GM19193 (cell line): Measurements from ENCODE around the gene KIF3A.

Source experiments
- POLR2A ChIP-seq: IDR thresholded peaks from 4 replicates; pipeline ENCODE4 v1.6.1; 2011; ENCODE audit not compliant: insufficient read depth, insufficient read length; ENCODE audit errors: extremely low read depth

The KIF3A gene

DNA sequence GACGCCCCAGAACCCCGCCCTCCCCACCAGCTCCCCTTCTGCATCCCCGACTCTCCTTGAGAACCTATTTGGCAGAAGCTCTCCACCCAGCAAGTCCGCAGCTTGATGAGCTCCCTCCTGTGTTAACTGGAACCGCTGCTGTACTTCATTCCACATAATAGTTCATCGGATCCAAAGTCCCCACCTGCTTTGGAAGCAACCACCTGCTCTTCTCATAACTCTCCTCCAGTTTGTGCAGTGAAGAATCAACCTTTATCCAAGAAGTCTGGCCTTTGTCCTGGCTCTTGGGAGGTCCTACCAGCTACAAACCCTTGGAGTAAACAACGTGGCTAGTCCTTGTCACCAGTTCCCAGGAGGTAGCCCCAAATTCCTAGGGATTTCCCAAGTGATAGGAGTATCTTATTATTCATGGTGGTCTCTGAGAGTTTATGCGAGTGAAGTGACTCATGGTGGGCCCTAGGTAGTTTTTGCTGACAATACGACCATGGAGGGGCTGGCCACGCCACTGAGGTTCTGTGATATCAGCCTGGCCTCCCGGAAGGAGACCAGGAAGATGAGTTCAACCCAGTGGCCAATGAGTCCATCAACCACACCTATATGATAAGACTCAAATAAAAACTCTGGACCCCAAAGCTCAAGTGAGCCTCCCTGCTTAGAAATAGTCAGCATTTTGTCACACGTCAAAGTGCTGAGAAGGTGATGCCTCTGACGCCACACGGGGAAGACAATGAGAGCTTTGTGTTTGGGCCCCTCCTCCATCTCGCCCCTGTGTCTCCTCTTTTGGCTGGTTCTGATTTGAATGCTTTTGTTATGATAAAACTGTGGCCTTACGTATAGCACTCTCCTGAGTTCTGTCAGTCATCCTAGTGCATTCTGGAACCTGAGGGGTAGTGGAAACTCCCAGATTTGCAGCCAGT is 67.1 kb downstream of the KIF3A start:
- no peak for TF ChIP-seq POLR2A

DNA sequence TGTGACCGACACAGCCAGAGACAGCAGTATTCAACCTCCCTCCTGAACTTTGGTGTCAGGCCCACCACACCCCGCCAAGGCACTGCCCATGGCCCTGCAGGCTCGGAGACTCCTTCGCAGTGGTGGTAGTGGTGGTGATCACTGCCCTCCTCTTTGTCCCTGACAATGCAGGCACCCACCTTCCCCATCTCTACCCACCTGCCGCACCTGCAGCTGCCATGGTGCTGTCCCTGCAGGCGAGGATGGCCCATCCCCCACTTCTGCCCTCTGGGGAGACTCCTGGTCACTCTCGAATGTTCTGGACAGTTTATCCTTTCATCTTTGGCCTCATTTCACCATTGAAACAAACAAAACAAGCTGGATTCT is 67.9 kb downstream of the KIF3A start:
- no peak for TF ChIP-seq POLR2A

DNA sequence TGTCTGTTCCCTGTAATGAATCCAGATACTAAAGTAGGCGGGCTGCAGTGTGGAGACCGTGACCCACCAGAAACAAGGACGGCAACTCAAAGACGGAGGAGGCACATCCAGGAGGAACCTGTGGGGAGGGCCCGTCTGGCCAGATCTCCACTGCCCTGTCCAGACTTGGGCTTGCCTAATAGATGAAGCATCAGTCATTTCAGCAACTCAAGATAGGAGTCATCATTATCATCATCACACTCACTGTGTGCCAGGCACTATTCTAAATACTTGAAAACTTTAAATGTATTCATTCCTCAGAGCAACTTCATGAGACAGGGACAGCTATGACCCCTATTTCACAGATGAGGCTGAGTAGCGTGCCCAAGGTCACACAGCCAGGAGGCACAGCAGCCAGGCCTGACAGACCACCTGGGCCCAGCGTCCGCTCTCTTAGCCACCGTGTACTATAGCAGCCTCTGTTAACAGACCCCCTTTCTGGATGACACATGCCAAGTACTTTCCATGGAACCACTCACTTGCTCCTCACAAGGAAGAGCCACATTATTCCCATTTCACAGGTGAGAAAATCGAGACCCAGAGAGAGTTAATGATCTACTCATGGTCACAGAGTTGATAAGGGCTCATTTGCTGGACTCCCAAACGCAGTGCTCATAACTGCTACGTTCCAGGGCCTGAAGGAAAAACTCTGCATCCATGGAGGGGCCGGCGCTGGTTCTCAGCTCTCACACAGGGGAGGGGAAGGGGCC is 68.5 kb downstream of the KIF3A start:
- TF ChIP-seq POLR2A: no peak

DNA sequence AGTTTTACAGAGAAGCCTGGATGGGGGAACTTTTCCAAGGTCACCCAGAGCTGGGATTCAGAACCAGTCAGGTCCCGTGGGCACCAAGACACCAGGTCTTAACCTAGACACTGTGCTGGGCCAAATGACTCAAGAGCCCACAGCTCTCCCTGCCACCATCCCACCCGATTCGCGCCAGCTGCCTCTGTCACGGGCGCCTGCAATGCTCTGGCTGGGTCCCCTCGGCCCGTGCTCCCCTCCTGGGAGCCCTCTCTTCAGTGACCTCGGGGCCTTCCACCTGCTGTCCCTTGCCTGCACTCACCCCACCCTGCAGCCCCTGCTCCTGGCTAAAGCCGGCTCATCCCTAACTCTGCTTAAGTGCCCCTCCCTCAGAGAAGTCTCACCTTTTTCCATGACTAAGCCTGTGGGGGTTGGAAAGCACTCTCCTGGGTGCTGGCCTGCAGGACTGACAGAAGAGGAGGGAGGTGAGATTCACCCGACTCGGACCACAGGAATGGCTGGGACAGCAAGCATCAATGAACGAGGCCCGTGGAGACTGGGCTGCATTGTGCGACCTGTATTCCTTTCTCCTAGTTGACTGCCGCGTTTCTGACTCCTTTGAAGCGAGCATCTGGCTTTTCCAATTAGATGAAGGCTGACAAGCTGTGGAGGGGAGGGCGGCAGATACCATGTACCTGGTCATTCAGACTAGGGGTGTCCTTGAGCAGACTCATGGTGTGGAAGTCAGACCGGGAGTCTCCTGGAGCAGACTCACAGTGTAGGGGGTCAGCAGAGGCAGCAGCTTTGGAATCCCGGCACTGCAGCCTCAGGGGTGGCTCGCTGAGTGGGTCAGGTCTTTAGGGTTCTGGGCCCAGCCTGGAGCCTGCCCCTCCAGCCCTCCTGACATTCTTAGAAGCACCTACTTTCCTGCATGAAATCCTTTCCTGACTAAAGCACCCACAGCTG is 69.3 kb downstream of the KIF3A start:
- no peak for TF ChIP-seq POLR2A

DNA sequence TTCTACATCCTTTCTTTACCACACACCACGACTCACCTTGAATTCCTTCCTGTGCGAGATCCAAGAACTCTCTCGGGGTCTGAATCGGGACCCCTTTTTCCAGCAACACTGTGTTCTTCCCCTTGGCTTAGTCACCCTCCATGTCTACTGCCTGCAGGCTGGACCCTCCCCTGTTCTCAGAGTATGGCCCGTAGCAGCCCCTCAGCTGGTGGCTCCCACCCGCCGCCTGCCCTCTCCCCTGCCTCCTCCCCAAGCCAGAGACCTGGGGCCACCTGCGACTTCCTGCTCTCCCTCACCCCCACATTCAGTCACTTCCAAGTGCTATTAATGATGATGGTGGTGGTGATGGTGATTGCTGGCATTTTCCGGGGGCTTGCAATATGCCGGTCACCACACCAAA is 70.0 kb downstream of the KIF3A start:
- TF ChIP-seq POLR2A: no peak

DNA sequence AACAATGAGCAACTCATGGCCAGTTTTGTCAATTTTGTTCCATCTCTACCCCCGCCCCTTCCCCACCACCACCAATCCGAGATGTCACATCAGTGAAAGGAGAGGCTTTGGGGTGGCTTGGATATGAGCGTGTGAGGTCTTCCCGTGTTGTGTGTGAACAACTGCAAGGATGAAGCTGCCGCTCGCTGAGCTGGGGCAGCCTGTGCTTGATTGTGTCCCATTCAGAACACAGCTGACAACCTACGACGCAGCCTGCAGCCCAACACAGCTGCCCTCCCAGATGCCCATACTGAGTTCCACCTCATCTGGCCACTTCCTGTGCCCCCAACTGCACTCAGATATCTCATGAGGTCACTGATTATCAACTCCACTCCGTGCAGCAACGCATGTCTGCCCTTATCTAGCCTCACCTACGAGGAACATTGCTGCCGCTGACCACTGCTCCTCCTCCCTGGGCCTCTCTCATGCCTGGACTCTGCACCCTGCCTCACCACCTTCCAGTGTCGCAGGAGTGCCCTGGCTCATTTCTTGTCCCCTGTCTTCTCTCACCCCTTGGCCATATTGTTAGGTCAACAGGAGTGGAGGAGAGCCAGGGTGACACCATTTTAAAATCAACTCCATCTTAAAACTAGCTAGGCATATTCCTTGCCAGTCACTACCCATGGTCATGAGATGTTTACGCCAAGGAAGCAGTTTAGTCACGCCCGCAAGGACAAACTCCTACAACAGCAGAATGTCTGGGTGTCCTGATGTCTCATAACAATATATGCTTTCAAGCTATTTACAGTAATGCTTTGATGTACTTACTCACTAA is 70.8 kb downstream of the KIF3A start:
- TF ChIP-seq POLR2A: no peak

DNA sequence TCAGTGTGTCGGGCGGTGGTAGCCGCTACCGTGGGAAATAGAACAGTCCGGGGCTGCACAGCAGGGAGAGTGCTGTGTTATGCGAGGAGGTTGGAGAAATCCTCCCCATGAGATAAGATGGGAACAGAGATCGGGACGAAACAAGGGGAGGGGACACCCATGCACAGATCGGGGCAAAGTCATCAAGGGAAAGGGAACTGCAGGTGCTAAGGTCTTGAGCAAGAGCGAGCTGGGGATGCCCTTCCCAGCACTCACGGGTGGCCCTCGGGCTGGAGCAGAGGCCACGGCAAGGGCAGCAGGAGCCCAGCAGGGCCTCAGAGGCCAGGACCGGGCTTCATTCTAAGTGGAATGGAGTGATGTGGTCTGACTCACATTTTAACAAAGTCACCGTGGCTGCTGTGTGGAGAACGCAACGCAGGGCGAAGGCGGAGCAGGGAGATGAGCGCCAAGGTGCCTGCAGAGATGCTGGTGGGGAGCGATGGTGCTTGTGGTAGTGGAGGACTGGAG is 71.7 kb downstream of the KIF3A start:
- TF ChIP-seq POLR2A: no peak

DNA sequence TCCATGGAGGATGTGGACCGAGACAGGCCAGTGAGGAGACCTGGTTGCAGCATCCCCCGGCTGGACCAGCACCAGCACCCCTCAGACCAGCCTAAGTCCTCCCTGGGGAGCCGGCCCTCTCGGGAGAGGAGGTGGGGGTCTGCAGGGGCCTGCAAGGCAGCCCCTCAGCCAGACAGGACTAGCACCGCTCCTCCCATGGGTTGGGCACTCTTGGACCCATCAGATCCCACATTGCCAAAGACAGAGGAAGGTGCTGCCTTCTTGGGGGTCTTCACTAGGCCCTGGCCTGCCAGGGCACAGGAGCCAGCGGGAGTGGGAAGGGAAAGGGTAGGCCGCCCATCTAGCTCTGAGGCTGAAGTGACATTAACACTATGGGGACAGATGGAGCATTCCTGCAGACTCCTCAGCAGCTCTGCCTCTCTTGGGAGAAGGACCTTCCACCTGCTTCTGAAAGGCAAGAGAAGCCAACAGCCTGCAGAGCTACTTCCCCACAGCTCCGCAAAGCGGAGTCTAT is 72.6 kb downstream of the KIF3A start:
- no peak for TF ChIP-seq POLR2A

DNA sequence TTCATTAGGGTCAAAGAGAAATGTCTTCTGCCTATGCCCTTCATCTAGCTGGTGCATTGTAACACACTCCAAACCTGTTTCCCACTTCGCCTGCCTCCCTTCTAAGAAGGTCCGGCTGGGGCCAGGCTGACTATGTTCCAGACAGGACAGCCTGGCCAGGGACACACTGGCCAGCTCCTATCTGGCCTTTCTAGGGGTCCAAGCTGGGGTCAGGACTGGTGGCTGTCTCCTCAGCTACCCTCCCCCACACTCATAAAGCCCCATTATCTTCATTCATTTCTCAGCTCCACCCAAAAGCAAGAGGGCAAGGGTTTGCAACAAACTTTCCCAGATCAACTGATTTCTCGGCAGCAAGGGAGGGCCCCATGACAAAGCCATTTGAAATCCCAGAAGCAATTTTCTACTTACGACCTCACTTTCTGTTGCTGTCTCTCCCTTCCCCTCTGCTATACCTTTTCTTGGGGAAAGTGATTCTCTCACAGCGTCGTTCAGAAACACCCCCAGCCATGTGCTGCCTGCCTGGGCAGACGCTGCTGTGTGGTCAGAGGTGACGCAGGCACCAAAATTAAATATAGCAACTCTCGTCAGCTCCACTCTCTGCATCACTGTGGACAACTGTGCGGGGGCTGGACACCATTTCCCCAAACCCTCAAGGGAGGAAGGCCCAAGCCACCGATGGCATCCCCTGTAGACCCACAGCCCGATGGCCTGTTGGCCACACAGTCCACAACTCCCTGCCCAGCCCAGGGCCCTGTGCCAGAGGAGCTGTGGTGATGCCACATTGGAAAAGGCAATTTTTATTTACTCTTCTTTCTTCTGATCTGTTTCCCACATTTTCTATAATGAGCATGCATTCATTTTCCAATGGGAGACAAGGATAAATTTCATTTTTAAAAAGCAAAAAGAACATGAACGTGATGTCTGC is 73.3 kb downstream of the KIF3A start:
- TF ChIP-seq POLR2A: peak; percentile 29

DNA sequence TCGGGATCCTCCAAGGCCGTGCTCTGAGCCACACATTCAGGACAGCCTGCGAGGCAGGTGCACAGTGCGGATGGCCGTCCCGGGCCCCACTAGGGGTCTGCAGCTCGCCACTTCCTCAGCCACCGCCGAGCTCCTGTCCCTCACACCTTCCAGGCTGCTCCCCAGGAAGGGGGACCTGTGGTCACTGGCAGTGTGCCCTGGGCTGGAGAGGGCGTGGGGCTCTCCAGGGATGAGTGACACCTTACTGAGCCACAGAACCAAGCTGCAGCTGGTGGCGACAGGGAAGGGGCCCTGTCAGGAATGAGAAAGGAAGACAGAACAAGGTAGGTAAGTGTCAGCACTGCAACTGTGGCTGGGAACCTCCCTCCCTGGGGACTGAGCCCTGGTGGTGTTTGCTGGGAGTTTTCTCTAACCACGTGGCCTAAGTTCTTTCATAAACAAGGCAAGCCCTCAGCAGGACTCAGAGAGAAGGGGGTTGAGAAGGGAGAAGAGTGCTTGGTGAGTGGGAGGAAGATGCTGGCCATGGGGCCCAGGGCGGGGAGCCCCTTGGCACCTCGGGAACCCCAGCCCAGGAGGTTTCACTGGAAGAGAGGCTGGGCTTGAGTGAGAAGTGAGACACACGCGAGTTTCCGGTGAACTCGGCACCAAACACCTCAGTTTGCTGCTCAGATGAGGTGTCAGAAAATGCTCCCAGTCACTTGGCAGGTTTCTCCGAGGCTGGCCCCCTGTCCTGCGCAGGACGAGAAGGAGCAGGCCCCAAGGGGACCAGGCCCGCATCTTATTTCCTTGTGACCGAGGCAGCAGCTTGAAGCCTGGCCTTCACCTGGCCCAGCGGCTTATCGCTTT is 74.2 kb downstream of the KIF3A start:
- TF ChIP-seq POLR2A: peak; percentile 78

DNA sequence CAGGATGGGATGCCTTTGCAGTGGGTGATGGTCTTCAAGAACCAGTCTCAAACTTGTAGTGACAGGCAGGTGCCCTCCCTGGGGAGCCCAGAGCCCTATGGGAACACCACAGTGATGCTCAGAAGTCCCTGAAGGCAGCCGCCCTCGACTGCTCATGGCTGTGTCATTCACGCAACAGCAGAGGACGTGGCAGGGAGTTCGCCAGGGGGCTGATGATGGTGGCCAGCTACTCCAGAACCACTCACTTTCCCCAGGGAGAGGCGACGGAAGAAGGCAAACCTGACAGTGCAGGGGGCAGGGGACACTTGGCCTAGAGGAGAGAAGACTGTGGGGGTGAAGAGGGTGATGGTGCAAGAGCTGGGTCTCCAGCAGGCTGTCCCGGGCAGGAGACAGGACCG is 75.3 kb downstream of the KIF3A start:
- TF ChIP-seq POLR2A: no peak
